SU-DHL-6 (cell line): ENCODE results near the gene CUL9.

ENCODE experiments used
- CTCF ChIP-seq: fragments of 200-600 bp; sonication (generic); IDR thresholded peaks from one replicate; pipeline ENCODE4 v1.5.1; 2017; ENCODE audit warnings: antibody characterized with exemption, mild to moderate bottlenecking, low read length, moderate library complexity; ENCODE audit not compliant: insufficient read depth, poor library complexity, severe bottlenecking
- EZH2phosphoT487 ChIP-seq: fragments of 200-600 bp; sonication (generic), shearing (Covaris generic); conservative IDR thresholded peaks from 2 replicates; pipeline ENCODE4 v1.6.1; 2018; ENCODE audit warnings: mild to moderate bottlenecking, antibody characterized with exemption, low read length, moderate library complexity, mixed read lengths

GRCh38 chr6:43248791-43249190 is 66.8 kb downstream of the CUL9 start:
- TF ChIP-seq CTCF (no peak), EZH2phosphoT487 (no peak)
